ENCODE measurements around the gene LPCAT1.
"Not testable (repeated sequence)": the region's sequence is repeated elsewhere in the genome, so short reads cannot be mapped to it uniquely, and the experiment has no call there.

LPCAT1 gene

GRCh38 chr5:1476181-1476966, 47.4 kb downstream of the LPCAT1 start:
- TF ChIP-seq FOXP2 (optimal IDR thresholded peaks at IDR 0.05; ENCODE audit: control extremely low read depth, extremely low read length, insufficient read depth) (no peak), EZH2 (IDR thresholded peaks at IDR 0.05) (no peak), POLR2AphosphoS5 (IDR thresholded peaks at IDR 0.05; ENCODE audit: borderline replicate concordance, low read depth, low read length) (no peak)
- DNase-seq (ENCODE audit: low read depth, low spot score): no peak
- Histone ChIP-seq H3K9ac (ENCODE audit: insufficient read length) (no peak overlapping the region), H3K27ac (no peak overlapping the region), H3K4me3 (no peak overlapping the region), H3K36me3 (ENCODE audit: insufficient read depth, low read length) (no peaks in the 10 kb centered on the region; the same call in 1 of the 2 replicates), H3K9me3 (ENCODE audit: low read depth, low read length) (no peaks in the 10 kb centered on the region)

DNA sequence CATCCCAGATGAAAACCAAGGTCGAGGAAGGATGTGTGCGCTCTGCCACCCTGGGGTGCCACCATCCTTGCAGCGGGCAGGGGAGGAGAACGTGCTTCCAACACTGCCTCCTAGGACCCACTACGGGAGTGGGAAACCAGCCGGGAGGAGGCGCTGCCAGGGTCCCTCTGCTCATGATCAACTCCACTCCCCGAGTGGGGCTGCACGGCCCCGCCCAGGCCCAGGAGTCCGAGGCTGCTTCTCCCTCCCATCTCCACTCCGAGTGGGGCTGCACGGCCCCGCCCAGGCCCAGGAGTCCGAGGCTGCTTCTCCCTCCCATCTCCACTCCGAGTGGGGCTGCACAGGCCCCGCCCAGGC, 48.2 kb downstream of the LPCAT1 start:
- H3K27ac ChIP-seq; H3K9me3 ChIP-seq (ENCODE audit: low read depth, low read length); DNase-seq (ENCODE audit: low read depth, low spot score); H3K4me3 ChIP-seq; H3K9ac ChIP-seq (ENCODE audit: insufficient read length); H3K36me3 ChIP-seq (ENCODE audit: insufficient read depth, low read length): not testable (repeated sequence)

DNA sequence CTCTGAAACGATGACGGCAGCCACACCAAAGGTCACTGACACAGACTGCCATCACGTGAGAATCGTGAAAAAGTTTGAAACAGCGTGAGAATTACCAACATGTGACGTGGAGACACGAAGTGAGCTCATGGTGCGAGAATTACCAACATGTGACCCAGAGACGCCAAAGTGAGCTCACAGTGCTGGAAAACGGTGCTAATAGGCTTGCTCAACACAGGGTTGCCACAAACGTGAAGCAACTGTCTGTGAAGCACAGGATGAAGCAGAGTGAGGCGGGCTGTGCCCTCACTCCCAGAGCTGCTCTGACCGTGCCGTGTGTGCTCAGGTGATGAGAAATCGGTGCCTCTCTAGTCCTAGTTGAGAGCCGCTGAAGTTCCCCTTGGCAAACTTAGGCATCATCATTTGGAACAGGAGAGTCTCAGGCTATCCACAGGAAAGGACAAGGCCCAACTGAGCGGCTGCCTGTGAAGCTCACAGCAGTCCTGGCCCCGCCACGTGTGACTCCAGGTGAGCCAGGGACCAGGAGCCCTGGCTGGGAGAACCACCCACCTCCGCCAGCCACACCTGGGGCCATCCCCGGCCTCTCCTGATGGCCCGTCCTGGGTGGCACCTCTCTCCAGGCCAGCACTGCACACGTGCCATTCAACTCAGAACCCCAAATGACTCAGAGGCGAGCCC, 48.8 kb downstream of the LPCAT1 start:
- Histone ChIP-seq H3K36me3 (ENCODE audit: insufficient read depth, low read length) (no peaks in the 10 kb centered on the region; the same call in 1 of the 2 replicates), H3K9me3 (ENCODE audit: low read depth, low read length) (no peaks in the 10 kb centered on the region), H3K9ac (ENCODE audit: insufficient read length) (no peak overlapping the region), H3K4me3 (no peak overlapping the region), H3K27ac (no peak overlapping the region)
- DNase-seq (ENCODE audit: low read depth, low spot score): no peak
- no peak for TF ChIP-seq FOXP2 (optimal IDR thresholded peaks at IDR 0.05; ENCODE audit: control extremely low read depth, extremely low read length, insufficient read depth)
- no peak for TF ChIP-seq POLR2AphosphoS5 (IDR thresholded peaks at IDR 0.05; ENCODE audit: borderline replicate concordance, low read depth, low read length)
- TF ChIP-seq EZH2 (IDR thresholded peaks at IDR 0.05): no peak

GRCh38 chr5:1474183-1474839, 49.4 kb downstream of the LPCAT1 start:
- no peak overlapping the region for H3K27ac ChIP-seq
- no peaks in the 10 kb centered on the region for H3K9me3 ChIP-seq (ENCODE audit: low read depth, low read length)
- no peak overlapping the region for H3K4me3 ChIP-seq
- no peak for DNase-seq (ENCODE audit: low read depth, low spot score)
- no peak overlapping the region for H3K9ac ChIP-seq (ENCODE audit: insufficient read length)
- no peak for TF ChIP-seq FOXP2 (optimal IDR thresholded peaks at IDR 0.05; ENCODE audit: control extremely low read depth, extremely low read length, insufficient read depth)
- TF ChIP-seq POLR2AphosphoS5 (IDR thresholded peaks at IDR 0.05; ENCODE audit: borderline replicate concordance, low read depth, low read length): no peak
- TF ChIP-seq EZH2 (IDR thresholded peaks at IDR 0.05): no peak
- H3K36me3 ChIP-seq (ENCODE audit: insufficient read depth, low read length): no peaks in the 10 kb centered on the region; the same call in 1 of the 2 replicates

- H3K9ac ChIP-seq (ENCODE audit: insufficient read length): no peak overlapping the region
- no peak overlapping the region for H3K27ac ChIP-seq
- TF ChIP-seq EZH2 (IDR thresholded peaks at IDR 0.05) (no peak), FOXP2 (optimal IDR thresholded peaks at IDR 0.05; ENCODE audit: control extremely low read depth, extremely low read length, insufficient read depth) (no peak), POLR2AphosphoS5 (IDR thresholded peaks at IDR 0.05; ENCODE audit: borderline replicate concordance, low read depth, low read length) (no peak)
- no peak overlapping the region for H3K4me3 ChIP-seq
- H3K9me3 ChIP-seq (ENCODE audit: low read depth, low read length): no peaks in the 10 kb centered on the region
- DNase-seq (ENCODE audit: low read depth, low spot score): no peak
- H3K36me3 ChIP-seq (ENCODE audit: insufficient read depth, low read length): no peaks in the 10 kb centered on the region; the same call in 1 of the 2 replicates
These were observed 50.0 kb downstream of the LPCAT1 start for GRCh38 chr5:1473746-1474145.

DNA sequence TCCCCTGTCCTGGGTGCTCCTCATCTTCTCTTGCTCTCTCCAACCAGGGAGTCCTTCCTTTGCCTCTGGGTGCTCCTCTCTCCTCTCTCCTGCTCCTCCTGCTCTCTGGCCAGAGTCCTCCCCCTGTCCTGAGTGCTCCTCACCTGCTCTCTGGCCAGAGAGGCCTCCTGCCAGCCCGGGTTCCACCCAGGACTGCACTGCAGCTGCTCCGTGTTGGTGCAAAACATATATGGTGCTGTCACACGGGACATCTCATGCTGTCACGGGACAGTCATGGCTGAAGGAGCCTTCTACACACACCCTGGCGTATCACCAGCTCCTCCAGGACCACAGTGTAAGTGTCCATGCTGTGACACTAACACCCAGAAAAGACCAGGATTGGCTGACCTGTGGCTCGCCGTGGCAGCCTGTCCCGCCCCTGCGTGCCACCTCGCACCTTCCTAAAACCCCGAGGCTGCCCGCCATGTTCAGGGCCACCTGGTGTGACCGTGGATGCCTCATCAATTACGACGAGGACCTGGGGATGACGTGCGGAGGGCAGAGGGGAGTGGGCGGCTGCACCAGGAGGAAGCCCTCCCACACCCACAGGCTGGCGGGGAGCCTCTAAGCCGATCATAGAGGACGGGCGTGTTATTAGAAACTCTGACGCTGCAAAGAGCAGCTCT, 50.7 kb downstream of the LPCAT1 start:
- Histone ChIP-seq H3K4me3 (no peak overlapping the region), H3K36me3 (ENCODE audit: insufficient read depth, low read length) (no peaks in the 10 kb centered on the region; the same call in 1 of the 2 replicates), H3K27ac (no peak overlapping the region), H3K9me3 (ENCODE audit: low read depth, low read length) (no peaks in the 10 kb centered on the region), H3K9ac (ENCODE audit: insufficient read length) (no peak overlapping the region)
- DNase-seq (ENCODE audit: low read depth, low spot score): no peak
- TF ChIP-seq EZH2 (IDR thresholded peaks at IDR 0.05) (no peak), FOXP2 (optimal IDR thresholded peaks at IDR 0.05; ENCODE audit: control extremely low read depth, extremely low read length, insufficient read depth) (no peak), POLR2AphosphoS5 (IDR thresholded peaks at IDR 0.05; ENCODE audit: borderline replicate concordance, low read depth, low read length) (no peak)

DNA sequence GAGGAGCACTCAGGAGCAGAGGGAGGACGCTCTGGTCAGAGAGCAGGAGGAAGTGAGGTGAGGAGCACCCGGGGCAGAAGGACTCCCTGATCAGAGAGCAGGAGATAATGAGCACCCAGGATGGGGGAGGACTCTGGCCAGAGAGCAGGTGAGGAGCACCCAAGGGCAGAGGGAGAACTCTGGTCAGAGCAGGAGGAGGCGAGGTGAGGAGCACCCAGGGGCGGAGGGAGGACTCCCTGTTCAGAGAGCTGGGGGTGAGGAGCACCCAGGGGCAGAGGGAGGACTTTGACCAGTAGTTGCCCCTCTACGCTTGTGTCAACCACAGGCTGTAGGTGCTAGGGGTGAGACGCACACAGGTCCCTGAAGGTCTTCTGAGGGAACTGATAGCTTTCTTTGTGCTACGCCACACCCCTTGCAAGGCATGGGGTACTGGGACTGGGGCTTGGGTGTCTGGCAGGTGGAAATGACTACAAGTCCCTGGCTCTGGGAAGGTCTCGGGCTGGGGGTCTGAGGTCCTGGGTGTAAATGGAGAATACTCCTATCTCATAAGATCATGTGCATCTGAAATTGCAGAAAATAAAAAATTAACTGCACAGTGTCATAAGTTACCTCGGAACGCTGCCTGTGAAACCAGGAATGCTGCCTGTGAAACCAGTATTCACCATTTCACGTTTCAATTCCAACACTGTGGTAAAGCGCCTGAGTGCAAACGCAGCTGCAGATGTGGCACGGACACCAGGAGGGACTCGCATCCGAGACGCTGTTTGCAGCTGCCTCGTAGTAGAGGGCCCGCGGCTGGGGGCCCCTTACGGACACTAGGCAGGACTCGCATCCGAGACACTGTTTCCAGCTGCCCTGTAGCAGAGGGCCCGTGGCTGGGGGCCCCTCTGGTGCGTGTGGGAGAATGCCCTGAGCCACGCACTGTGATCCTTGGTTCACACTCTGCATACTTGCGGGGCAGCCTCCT, 51.5 kb downstream of the LPCAT1 start:
- Histone ChIP-seq H3K9me3 (ENCODE audit: low read depth, low read length) (no peaks in the 10 kb centered on the region), H3K4me3 (no peak overlapping the region), H3K27ac (no peak overlapping the region), H3K36me3 (ENCODE audit: insufficient read depth, low read length) (no peaks in the 10 kb centered on the region; the same call in 1 of the 2 replicates), H3K9ac (ENCODE audit: insufficient read length) (no peak overlapping the region)
- DNase-seq (ENCODE audit: low read depth, low spot score): no peak
- TF ChIP-seq POLR2AphosphoS5 (IDR thresholded peaks at IDR 0.05; ENCODE audit: borderline replicate concordance, low read depth, low read length) (no peak), FOXP2 (optimal IDR thresholded peaks at IDR 0.05; ENCODE audit: control extremely low read depth, extremely low read length, insufficient read depth) (no peak), EZH2 (IDR thresholded peaks at IDR 0.05) (no peak)

All from SK-N-MC (cell line).